H1 (cell line): ENCODE results near the gene OXSR1. TPM values are rescaled to one million over a fixed set of nuclear protein-coding genes. Genes with fewer than 3 reads are reported as not detected.
A peak's percentile ranks its signal among the peaks of the same experiment; 100 is the strongest.

Source experiments
- CTCF ChIA-PET: fragments of 300-600 bp; sonication (Branson Sonifier 250); formaldehyde crosslinking; loops from one replicate; lab custom pipeline; 2021; ENCODE audit not compliant: partially characterized antibody; lab: Charles Lee
- POLR2A ChIA-PET: fragments of 300-600 bp; sonication (Branson Sonifier 250); formaldehyde crosslinking; loops from one replicate; lab custom pipeline; 2021; ENCODE audit warnings: inconsistent platforms; ENCODE audit not compliant: partially characterized antibody; lab: Charles Lee
- DNase-seq, 2 experiments: peaks; one replicate each; pipeline versions ENCODE4 v3.0.0 to v3.0.0-alpha.2; 2010 to 2022; ENCODE audit warnings: low spot score in 2 of 2, low read depth in 1 of 2, mixed read lengths in 1 of 2
- FAIRE-seq: peaks from 2 replicates; lab custom pipeline; 2011; peaks lifted over from hg19 to GRCh38; lab: Jason Lieb, UNC
- H2AFZ ChIP-seq: 2 replicates; pipeline ENCODE4 v1.8.1; 2012; ENCODE audit warnings: low read length, inconsistent platforms
- H2AK5ac ChIP-seq: 2 replicates; pipeline ENCODE4 v1.6.1; 2013; ENCODE audit warnings: low read depth, low read length
- H2BK120ac ChIP-seq: replicated peaks from 2 replicates; pipeline ENCODE3; 2013; ENCODE audit warnings: low read depth, low read length, inconsistent platforms
- H2BK12ac ChIP-seq: 2 replicates; pipeline ENCODE4 v1.6.1; 2013; ENCODE audit warnings: low read depth, low read length
- H2BK15ac ChIP-seq: 2 replicates; pipeline ENCODE4 v1.6.1; 2013; ENCODE audit warnings: low read length
- H2BK20ac ChIP-seq: 2 replicates; pipeline ENCODE4 v1.6.1; 2013; ENCODE audit warnings: low read length
- H2BK5ac ChIP-seq: 2 replicates; pipeline ENCODE4 v1.6.1; 2013; ENCODE audit warnings: low read depth, low read length
- H3K14ac ChIP-seq: 2 replicates; pipeline ENCODE4 v1.6.1; 2013; ENCODE audit warnings: inconsistent platforms; ENCODE audit not compliant: insufficient read length
- H3K18ac ChIP-seq: 2 replicates; pipeline ENCODE4 v1.6.1; 2013; ENCODE audit warnings: low read length; ENCODE audit errors: extremely low read depth
- H3K23ac ChIP-seq: 2 replicates; pipeline ENCODE4 v1.6.1; 2013; ENCODE audit warnings: inconsistent platforms; ENCODE audit not compliant: insufficient read length
- H3K23me2 ChIP-seq: 2 replicates; pipeline ENCODE4 v1.6.1; 2013; ENCODE audit warnings: low read depth, low read length
- H3K27ac ChIP-seq: 2 replicates; pipeline ENCODE4 v1.6.1; 2011; ENCODE audit warnings: low read depth, low read length, inconsistent platforms
- H3K27me3 ChIP-seq, 4 experiments: replicated peaks in 1 of 4; 1 replicate in 1 of 4; 2 replicates in 3 of 4; pipeline versions ENCODE4 v1.6.1 to v1.8.1; 2011 to 2013; ENCODE audit warnings: low read length in 3 of 4, mild to moderate bottlenecking in 3 of 4, inconsistent platforms in 2 of 4, mixed read lengths in 2 of 4, moderate library complexity in 1 of 4; ENCODE audit not compliant: control insufficient read depth in 3 of 4, insufficient read depth in 3 of 4; ENCODE audit errors: extremely low read depth in 1 of 4
- H3K36me3 ChIP-seq, 4 experiments: 2 replicates each; pipeline versions ENCODE4 v1.6.1 to v1.8.1; 2011 to 2013; ENCODE audit warnings: mild to moderate bottlenecking in 4 of 4, low read length in 3 of 4, moderate library complexity in 2 of 4, control low read depth in 1 of 4, inconsistent platforms in 1 of 4; ENCODE audit not compliant: insufficient read depth in 4 of 4, control insufficient read depth in 2 of 4
- H3K4ac ChIP-seq: replicated peaks from 2 replicates; pipeline ENCODE3; 2013; ENCODE audit warnings: low read length, low read depth, mixed read lengths, inconsistent platforms; ENCODE audit not compliant: insufficient read length
- H3K4me1 ChIP-seq, 4 experiments: replicated peaks in 1 of 4; 1 replicate in 1 of 4; 2 replicates in 3 of 4; pipeline versions ENCODE4 v1.6.1 to v1.8.1; 2011 to 2013; ENCODE audit warnings: low read length in 3 of 4, inconsistent platforms in 2 of 4, mixed read lengths in 1 of 4; ENCODE audit not compliant: insufficient read depth in 4 of 4, control insufficient read depth in 3 of 4
- H3K4me2 ChIP-seq, 2 experiments: 2 replicates each; pipeline versions ENCODE4 v1.6.1 to v1.8.1; 2011 to 2013; ENCODE audit warnings: low read depth in 2 of 2, low read length in 2 of 2, control low read depth in 1 of 2, inconsistent platforms in 1 of 2, mild to moderate bottlenecking in 1 of 2; ENCODE audit not compliant: insufficient read depth in 1 of 2
- H3K4me3 ChIP-seq, 4 experiments: fragments of 200-600, 300-600 bp in 1 of 4; sonication (generic), shearing (Covaris generic), sonication (Bioruptor Twin) in 1 of 4; 2 replicates each; pipeline versions ENCODE4 v1.5.1 to v1.8.1; 2011 to 2016; ENCODE audit warnings: low read length in 4 of 4, low read depth in 3 of 4, control low read depth in 2 of 4, inconsistent platforms in 2 of 4, mild to moderate bottlenecking in 2 of 4, mixed read lengths in 1 of 4, moderate library complexity in 1 of 4; ENCODE audit not compliant: insufficient read depth in 2 of 4; ENCODE audit errors: extremely low read depth in 1 of 4
- H3K56ac ChIP-seq: replicated peaks from 2 replicates; pipeline ENCODE3; 2013; ENCODE audit warnings: low read depth, mild to moderate bottlenecking, mixed read lengths, low read length, inconsistent platforms; ENCODE audit not compliant: insufficient read length
- H3K79me1 ChIP-seq: 2 replicates; pipeline ENCODE4 v1.6.1; 2013; ENCODE audit warnings: low read depth, low read length, control low read depth
- H3K79me2 ChIP-seq, 2 experiments: 2 replicates each; pipeline versions ENCODE4 v1.6.1 to v1.8.1; 2012 to 2013; ENCODE audit warnings: low read length in 2 of 2, mild to moderate bottlenecking in 2 of 2, inconsistent platforms in 1 of 2; ENCODE audit not compliant: insufficient read depth in 2 of 2, control insufficient read depth in 1 of 2
- H3K9ac ChIP-seq, 4 experiments: replicated peaks in 1 of 4; 1 replicate in 1 of 4; 2 replicates in 3 of 4; pipeline versions ENCODE4 v1.6.1 to v1.8.1; 2011 to 2013; ENCODE audit warnings: low read depth in 3 of 4, low read length in 3 of 4, control low read depth in 2 of 4, mild to moderate bottlenecking in 2 of 4, moderate library complexity in 2 of 4, inconsistent platforms in 1 of 4; ENCODE audit errors: extremely low read depth in 1 of 4
- H3K9me3 ChIP-seq, 2 experiments: 2 replicates each; pipeline versions ENCODE4 v1.6.1 to v1.8.1; 2012 to 2013; ENCODE audit warnings: mild to moderate bottlenecking in 2 of 2, moderate library complexity in 2 of 2, control low read depth in 1 of 2, inconsistent platforms in 1 of 2, low read depth in 1 of 2, low read length in 1 of 2, mixed read lengths in 1 of 2; ENCODE audit not compliant: insufficient read depth in 2 of 2
- H4K20me1 ChIP-seq, 2 experiments: replicated peaks in 1 of 2; 2 replicates each; pipeline versions ENCODE3 to v1.8.1; 2011 to 2013; ENCODE audit warnings: inconsistent platforms in 2 of 2, low read length in 2 of 2, mild to moderate bottlenecking in 1 of 2; ENCODE audit not compliant: insufficient read depth in 2 of 2, control insufficient read depth in 1 of 2
- H4K5ac ChIP-seq: 2 replicates; pipeline ENCODE4 v1.6.1; 2013; ENCODE audit warnings: low read length, low read depth, mixed read lengths, inconsistent platforms; ENCODE audit not compliant: insufficient read length
- H4K8ac ChIP-seq: 2 replicates; pipeline ENCODE4 v1.8.0; 2013; ENCODE audit warnings: mild to moderate bottlenecking, moderate library complexity, low read length, inconsistent platforms; ENCODE audit not compliant: insufficient read depth; ENCODE audit errors: extremely low read depth
- H4K91ac ChIP-seq: replicated peaks from 2 replicates; pipeline ENCODE3; 2013; ENCODE audit warnings: low read length, mixed read lengths, inconsistent platforms; ENCODE audit not compliant: insufficient read length
- PHF8 ChIP-seq: fragments of 200-600 bp; sonication (generic); conservative IDR thresholded peaks from 2 replicates; pipeline ENCODE4 v1.7.1; 2012; ENCODE audit warnings: low read depth, mild to moderate bottlenecking, inconsistent platforms, low read length, moderate library complexity
- RXRA ChIP-seq: IDR thresholded peaks from 2 replicates; pipeline ENCODE4 v1.6.1; 2011; ENCODE audit warnings: low read depth, mild to moderate bottlenecking, low read length, moderate library complexity; ENCODE audit not compliant: insufficient read depth
- WGBS, 2 experiments: shearing (Covaris generic) in 1 of 2; methylation state at CpG; one replicate each; pipeline versions ENCODE4 v1.1.6 to v1.1.7; 2013 to 2015; ENCODE audit warnings: low lambda C conversion rate in 2 of 2, mixed read lengths in 2 of 2, inconsistent platforms in 1 of 2, low coverage in 1 of 2, missing lambda C conversion rate in 1 of 2; ENCODE audit not compliant: insufficient replicate concordance in 2 of 2, insufficient coverage in 1 of 2, insufficient read length in 1 of 2; ENCODE audit errors: extremely low coverage in 1 of 2, missing lambda C conversion rate in 1 of 2; 5-methylcytosine and 5-hydroxymethylcytosine counted together
- polyA plus RNA-seq, 7 experiments: library from polyadenylated mRNA; depleted of rRNA in 3 of 7; stranded (reverse) in 5 of 7; unstranded in 2 of 7; fragments of >200 nt in 5 of 7; fragments of 200-250 nt in 2 of 7; gene quantifications; 1 replicate in 5 of 7; 2 replicates in 1 of 7; 4 replicates in 1 of 7; pipeline versions ENCODE4 v1.2.1 to v1.2.3, GENCODE V29; 2011 to 2013; ENCODE audit warnings: missing spikeins in 2 of 7, mixed read lengths in 2 of 7
- total RNA-seq: library from RNA; stranded (reverse); fragmentation: NEBNext Ultra II Directional; extraction: Animal tissue kit (Norgen Biotek cat#: 25700); gene quantifications from 2 replicates; pipeline ENCODE4 v1.2.1, GENCODE V29; 2021

The OXSR1 gene
- total and polyA plus RNA-seq, 2 of the 8 experiments (the other 6 are each of a cell fraction or from before 2014, with no cell fraction given), result 25.1 to 47.0 TPM

DNA sequence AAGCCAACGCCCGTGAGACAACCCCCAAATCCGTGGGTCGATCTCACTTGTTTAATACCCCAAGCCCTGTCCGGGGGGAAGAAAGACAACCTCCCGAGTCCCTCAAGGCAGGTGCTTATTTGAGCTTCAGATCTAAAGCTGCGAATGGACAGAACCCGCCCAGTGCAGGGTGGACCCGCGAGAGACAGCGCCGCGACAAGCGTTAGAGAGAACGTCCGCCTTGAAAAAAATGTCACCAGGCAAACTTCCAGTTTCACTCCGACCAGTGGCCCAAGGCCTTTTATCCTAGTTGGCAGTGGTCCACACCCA, 740 bp upstream of the OXSR1 start:
- H3K27ac ChIP-seq, result peak overlapping the region; percentile 99; the same call in 1 of the 2 replicates
- H3K56ac ChIP-seq, result no peak overlapping the region
- H4K20me1 ChIP-seq, result peaks cover 0 to 6% of the 10 kb centered on the region in 2 experiments
- no peak overlapping the region for H2BK15ac ChIP-seq
- TF ChIP-seq PHF8 (0 out of 2 replicates have a peak, but pooled peaks have one; percentile 20), RXRA (no peak)
- TF ChIP-seq, all 59 proteins: peak for 1
- ChIA-PET POLR2A (interaction anchor here (0.8 to 4.1 kb wide), 10 partner anchors 9 to 182 kb away, joined by 3 to 38 read pairs (median 4); partner anchors contain the start of genes ACAA1, MYD88 and XYLB), CTCF (interaction anchor here (1.0 to 3.2 kb wide), 8 partner anchors 12 to 845 kb away, joined by 3 to 11 read pairs (median 4); partner anchors contain the start of gene ACAA1)
- FAIRE-seq (no peak), DNase-seq (no peak)
- Histone ChIP-seq H2BK20ac (no peak overlapping the region), H3K18ac (peak overlapping the region; percentile 60), H3K27me3 (no peaks in the 10 kb centered on the region), H3K4ac (no peak overlapping the region), H2BK120ac (no peak overlapping the region), H2AK5ac (no peak overlapping the region), H2BK12ac (no peak overlapping the region; the same call in 1 of the 2 replicates), H3K9ac (peak overlapping the region in 3 of 4 experiments; percentile 65 to 96 (median 93); a peak in 6 of 7 replicates), H2BK5ac (peak overlapping the region; percentile 97; the same call in 1 of the 2 replicates), H3K14ac (no peak overlapping the region), H2AFZ (peak overlapping the region; percentile 84), H4K8ac (no peak overlapping the region), H3K79me2 (peaks cover 15 to 37% of the 10 kb centered on the region in 2 experiments), H3K4me1 (peaks cover 0 to 2% (median 0%) of the 10 kb centered on the region in 4 experiments; a peak in 3 of 7 replicates), H3K23me2 (peaks cover 14% of the 10 kb centered on the region; the same call in 1 of the 2 replicates), H3K9me3 (no peaks in the 10 kb centered on the region), H4K91ac (peak overlapping the region; percentile 36), H4K5ac (peak overlapping the region; percentile 28), H3K36me3 (no peaks in the 10 kb centered on the region), H3K4me2 (peak overlapping the region; percentile 91 to 94), H3K79me1 (no peaks in the 10 kb centered on the region; the same call in 1 of the 2 replicates), H3K4me3 (peak overlapping the region; percentile 75 to 90 (median 86)), H3K23ac (no peak overlapping the region)
- 15% methylated on average over 17 of the region's 17 CpGs; no CpG with 5 or more reads in 1 of the 2 experiments for WGBS, 2 experiments
